ENCODE measurements around the gene KCNQ1. TPM values are rescaled to one million over a fixed set of nuclear protein-coding genes. Genes with fewer than 3 reads are reported as not detected.

The KCNQ1 gene
- total and polyA plus RNA-seq, 9 of the 15 experiments (the other 6 are each of a cell fraction or from before 2014, with no cell fraction given), result 0.44 TPM; not detected in 8

- Histone ChIP-seq H3K27me3 (ENCODE audit: control insufficient read depth in 2 of 2, insufficient read depth in 2 of 2, low read length in 2 of 2) (peaks cover 5 to 60% of the 10 kb centered on the region in 2 experiments; a peak in 4 of 5 replicates), H3K4me2 (ENCODE audit: insufficient read depth, low read length) (no peak overlapping the region), H3K27ac (ENCODE audit: extremely low read depth, low read depth, low read length) (no peak overlapping the region), H3K4me1 (replicated peaks in 1 of 2; ENCODE audit: control insufficient read depth in 2 of 2, insufficient read depth in 2 of 2, low read length in 2 of 2) (peaks cover 7 to 59% of the 10 kb centered on the region in 2 experiments), H3K4me3 (no peak overlapping the region), H3K9me3 (replicated peaks; ENCODE audit: control insufficient read depth, insufficient read depth, low read depth, low read length) (no peaks in the 10 kb centered on the region), H4K20me1 (replicated peaks; ENCODE audit: control insufficient read depth, insufficient read depth, low read length) (peaks cover 7% of the 10 kb centered on the region), H2AFZ (ENCODE audit: low read depth, low read length) (no peak overlapping the region), H3K9me1 (ENCODE audit: control insufficient read depth, insufficient read depth, low read length) (no peaks in the 10 kb centered on the region), H3K9ac (ENCODE audit: insufficient read depth in 1 of 2, low read depth in 2 of 2, low read length in 2 of 2) (no peak overlapping the region), H3K36me3 (ENCODE audit: control insufficient read depth, insufficient read depth, low read length) (no peaks in the 10 kb centered on the region), H3K79me2 (ENCODE audit: control insufficient read depth, insufficient read depth, low read length) (no peaks in the 10 kb centered on the region)
- intact Hi-C loops (cut with micrococcal nuclease), result no loop called here
- ATAC-seq, result no peak
- ChIA-PET CTCF (ENCODE audit: low intra/inter-chr PET ratio) (interaction anchor here (0.6 to 5.4 kb wide), 2 partner anchors 71 to 101 kb away, joined by 4 to 76 read pairs; no protein-coding TSS in a partner anchor), POLR2A (interaction anchor here (0.6 to 1.2 kb wide), 3 partner anchors 250 to 402 kb away, joined by 3 to 4 read pairs (median 3); no protein-coding TSS in a partner anchor)
- FAIRE-seq, result no peak
- WGBS (ENCODE audit: insufficient coverage, low coverage, missing lambda C conversion rate), result 7% methylated on average over 18 of the region's 18 CpGs
- no TSS peak for BruUV-seq (replicated peaks)
- in situ Hi-C loops (cut with MboI), result no loop called here
- no peak for DNase-seq (ENCODE audit: extremely low read depth in 1 of 4, low spot score in 3 of 4)
- TF ChIP-seq SUPT5H (IDR thresholded peaks at IDR 0.05) (no peak), ZNF316 (IDR thresholded peaks at IDR 0.05) (no peak), E2F5 (CRISPR knock-in tag; IDR thresholded peaks at IDR 0.05) (no peak), KLF10 (CRISPR knock-in tag; IDR thresholded peaks at IDR 0.05) (no peak), MXI1 (IDR thresholded peaks at IDR 0.05; ENCODE audit: low read depth, low read length) (no peak), HDAC8 (tag; IDR thresholded peaks at IDR 0.05) (no peak), CEBPG (CRISPR knock-in tag; IDR thresholded peaks at IDR 0.05) (no peak), CEBPG (tag; conservative IDR thresholded peaks at IDR 0.05 in 1 of 2, IDR thresholded peaks at IDR 0.05 in 1 of 2) (no peak), POLR3A (IDR thresholded peaks at IDR 0.05; ENCODE audit: borderline replicate concordance, extremely low read depth, insufficient read depth, insufficient read length) (no peak), NFYB (IDR thresholded peaks at IDR 0.05; ENCODE audit: extremely low read depth, insufficient read length) (no peak), TCF7 (IDR thresholded peaks at IDR 0.05; ENCODE audit: borderline replicate concordance) (no peak)
- TF ChIP-seq, protein P1, sequence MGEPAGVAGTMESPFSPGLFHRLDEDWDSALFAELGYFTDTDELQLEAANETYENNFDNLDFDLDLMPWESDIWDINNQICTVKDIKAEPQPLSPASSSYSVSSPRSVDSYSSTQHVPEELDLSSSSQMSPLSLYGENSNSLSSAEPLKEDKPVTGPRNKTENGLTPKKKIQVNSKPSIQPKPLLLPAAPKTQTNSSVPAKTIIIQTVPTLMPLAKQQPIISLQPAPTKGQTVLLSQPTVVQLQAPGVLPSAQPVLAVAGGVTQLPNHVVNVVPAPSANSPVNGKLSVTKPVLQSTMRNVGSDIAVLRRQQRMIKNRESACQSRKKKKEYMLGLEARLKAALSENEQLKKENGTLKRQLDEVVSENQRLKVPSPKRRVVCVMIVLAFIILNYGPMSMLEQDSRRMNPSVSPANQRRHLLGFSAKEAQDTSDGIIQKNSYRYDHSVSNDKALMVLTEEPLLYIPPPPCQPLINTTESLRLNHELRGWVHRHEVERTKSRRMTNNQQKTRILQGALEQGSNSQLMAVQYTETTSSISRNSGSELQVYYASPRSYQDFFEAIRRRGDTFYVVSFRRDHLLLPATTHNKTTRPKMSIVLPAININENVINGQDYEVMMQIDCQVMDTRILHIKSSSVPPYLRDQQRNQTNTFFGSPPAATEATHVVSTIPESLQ (CRISPR knock-in tag; IDR thresholded peaks at IDR 0.05), result no peak
- TF ChIP-seq, protein P2, sequence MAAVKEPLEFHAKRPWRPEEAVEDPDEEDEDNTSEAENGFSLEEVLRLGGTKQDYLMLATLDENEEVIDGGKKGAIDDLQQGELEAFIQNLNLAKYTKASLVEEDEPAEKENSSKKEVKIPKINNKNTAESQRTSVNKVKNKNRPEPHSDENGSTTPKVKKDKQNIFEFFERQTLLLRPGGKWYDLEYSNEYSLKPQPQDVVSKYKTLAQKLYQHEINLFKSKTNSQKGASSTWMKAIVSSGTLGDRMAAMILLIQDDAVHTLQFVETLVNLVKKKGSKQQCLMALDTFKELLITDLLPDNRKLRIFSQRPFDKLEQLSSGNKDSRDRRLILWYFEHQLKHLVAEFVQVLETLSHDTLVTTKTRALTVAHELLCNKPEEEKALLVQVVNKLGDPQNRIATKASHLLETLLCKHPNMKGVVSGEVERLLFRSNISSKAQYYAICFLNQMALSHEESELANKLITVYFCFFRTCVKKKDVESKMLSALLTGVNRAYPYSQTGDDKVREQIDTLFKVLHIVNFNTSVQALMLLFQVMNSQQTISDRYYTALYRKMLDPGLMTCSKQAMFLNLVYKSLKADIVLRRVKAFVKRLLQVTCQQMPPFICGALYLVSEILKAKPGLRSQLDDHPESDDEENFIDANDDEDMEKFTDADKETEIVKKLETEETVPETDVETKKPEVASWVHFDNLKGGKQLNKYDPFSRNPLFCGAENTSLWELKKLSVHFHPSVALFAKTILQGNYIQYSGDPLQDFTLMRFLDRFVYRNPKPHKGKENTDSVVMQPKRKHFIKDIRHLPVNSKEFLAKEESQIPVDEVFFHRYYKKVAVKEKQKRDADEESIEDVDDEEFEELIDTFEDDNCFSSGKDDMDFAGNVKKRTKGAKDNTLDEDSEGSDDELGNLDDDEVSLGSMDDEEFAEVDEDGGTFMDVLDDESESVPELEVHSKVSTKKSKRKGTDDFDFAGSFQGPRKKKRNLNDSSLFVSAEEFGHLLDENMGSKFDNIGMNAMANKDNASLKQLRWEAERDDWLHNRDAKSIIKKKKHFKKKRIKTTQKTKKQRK (IDR thresholded peaks at IDR 0.05; ENCODE audit: borderline replicate concordance, low read depth, low read length), result no peak
- TF ChIP-seq, protein P3, sequence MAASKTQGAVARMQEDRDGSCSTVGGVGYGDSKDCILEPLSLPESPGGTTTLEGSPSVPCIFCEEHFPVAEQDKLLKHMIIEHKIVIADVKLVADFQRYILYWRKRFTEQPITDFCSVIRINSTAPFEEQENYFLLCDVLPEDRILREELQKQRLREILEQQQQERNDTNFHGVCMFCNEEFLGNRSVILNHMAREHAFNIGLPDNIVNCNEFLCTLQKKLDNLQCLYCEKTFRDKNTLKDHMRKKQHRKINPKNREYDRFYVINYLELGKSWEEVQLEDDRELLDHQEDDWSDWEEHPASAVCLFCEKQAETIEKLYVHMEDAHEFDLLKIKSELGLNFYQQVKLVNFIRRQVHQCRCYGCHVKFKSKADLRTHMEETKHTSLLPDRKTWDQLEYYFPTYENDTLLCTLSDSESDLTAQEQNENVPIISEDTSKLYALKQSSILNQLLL (CRISPR knock-in tag; IDR thresholded peaks at IDR 0.05; ENCODE audit: borderline replicate concordance), result no peak
Observed at GRCh38 chr11:2528301-2529050, 83.7 kb downstream of the KCNQ1 start.
